Liver (tissue), 9 donors: ENCODE measurements around the gene GASK1B. TPM values are rescaled to one million over a fixed set of nuclear protein-coding genes. Genes with fewer than 3 reads are reported as not detected.

ENCODE experiments used
- DNase-seq: peaks from one replicate; pipeline ENCODE4 v3.0.0-alpha.2; 2017; ENCODE audit warnings: low spot score
- H3K27ac ChIP-seq, 2 donors: one replicate each; pipeline ENCODE4 v1.7.0; 2013; ENCODE audit warnings: inconsistent platforms in 2 of 2, low read length in 2 of 2, control low read depth in 1 of 2, low read depth in 1 of 2, mild to moderate bottlenecking in 1 of 2
- H3K27me3 ChIP-seq, 4 donors: one replicate each; pipeline versions ENCODE4 v1.6.1 to v1.7.0; 2013; ENCODE audit warnings: low read length in 3 of 4, inconsistent platforms in 1 of 4, mild to moderate bottlenecking in 1 of 4, moderate library complexity in 1 of 4; ENCODE audit not compliant: control insufficient read depth in 4 of 4, insufficient read depth in 4 of 4
- H3K36me3 ChIP-seq, 4 donors: one replicate each; pipeline versions ENCODE4 v1.6.1 to v1.7.0; 2013; ENCODE audit warnings: low read length in 3 of 4, mild to moderate bottlenecking in 3 of 4, low read depth in 1 of 4, moderate library complexity in 1 of 4; ENCODE audit not compliant: control insufficient read depth in 4 of 4, insufficient read depth in 3 of 4
- H3K4me1 ChIP-seq, 4 donors: one replicate each; pipeline versions ENCODE4 v1.6.1 to v1.7.0; 2013; ENCODE audit warnings: low read length in 3 of 4, mild to moderate bottlenecking in 3 of 4, moderate library complexity in 1 of 4; ENCODE audit not compliant: control insufficient read depth in 4 of 4, insufficient read depth in 4 of 4
- H3K4me3 ChIP-seq, 3 donors: one replicate each; pipeline versions ENCODE4 v1.6.1 to v1.7.0; 2013; ENCODE audit warnings: low read length in 3 of 3, control low read depth in 1 of 3, low read depth in 1 of 3, mild to moderate bottlenecking in 1 of 3
- H3K9ac ChIP-seq, 2 donors: one replicate each; pipeline ENCODE4 v1.7.0; 2013; ENCODE audit warnings: low read length in 2 of 2, mild to moderate bottlenecking in 2 of 2, moderate library complexity in 2 of 2, control low read depth in 1 of 2, low read depth in 1 of 2
- H3K9me3 ChIP-seq, 4 donors: one replicate each; pipeline versions ENCODE4 v1.6.1 to v1.7.0; 2013; ENCODE audit warnings: low read length in 3 of 4; ENCODE audit not compliant: control insufficient read depth in 4 of 4
- ATF3 ChIP-seq: IDR thresholded peaks from 2 replicates; pipeline ENCODE4 v1.6.1; 2016; ENCODE audit warnings: antibody characterized with exemption
- CTCF ChIP-seq: fragments of 150-350 bp; IDR thresholded peaks from 2 replicates; pipeline ENCODE4 v1.5.1; 2017; ENCODE audit warnings: improper control_type of control experiment, low read depth, low read length; ENCODE audit not compliant: missing input control
- EGR1 ChIP-seq, 2 donors: IDR thresholded peaks; 2 replicates each; pipeline ENCODE4 v1.6.1; 2016 to 2018; ENCODE audit warnings: antibody characterized with exemption in 2 of 2, low read depth in 2 of 2
- FOXA1 ChIP-seq: IDR thresholded peaks from 2 replicates; pipeline ENCODE4 v1.6.1; 2016; ENCODE audit warnings: antibody characterized with exemption
- FOXA2 ChIP-seq: IDR thresholded peaks from 2 replicates; pipeline ENCODE4 v1.6.1; 2016; ENCODE audit warnings: antibody characterized with exemption
- GABPA ChIP-seq, 2 donors: IDR thresholded peaks in 1 of 2; conservative IDR thresholded peaks in 1 of 2; 2 replicates each; pipeline ENCODE4 v1.6.1; 2016; ENCODE audit warnings: antibody characterized with exemption in 2 of 2, mild to moderate bottlenecking in 1 of 2, moderate library complexity in 1 of 2
- HNF4A ChIP-seq, 2 donors: conservative IDR thresholded peaks; 2 replicates each; pipeline ENCODE4 v1.6.1; 2016; ENCODE audit warnings: antibody characterized with exemption in 2 of 2, mild to moderate bottlenecking in 2 of 2
- HNF4G ChIP-seq: IDR thresholded peaks from 2 replicates; pipeline ENCODE4 v1.6.1; 2016; ENCODE audit warnings: antibody characterized with exemption
- JUND ChIP-seq, 2 donors: IDR thresholded peaks; 2 replicates each; pipeline ENCODE4 v1.6.1; 2016; ENCODE audit warnings: antibody characterized with exemption in 2 of 2
- MAX ChIP-seq: IDR thresholded peaks from 2 replicates; pipeline ENCODE4 v1.6.1; 2016; ENCODE audit warnings: antibody characterized with exemption
- NR2F2 ChIP-seq: IDR thresholded peaks from 2 replicates; pipeline ENCODE4 v1.6.1; 2016; ENCODE audit warnings: antibody characterized with exemption
- RAD21 ChIP-seq, 2 donors: IDR thresholded peaks; 2 replicates each; pipeline ENCODE4 v1.6.1; 2016; ENCODE audit warnings: antibody characterized with exemption in 2 of 2, mild to moderate bottlenecking in 2 of 2
- REST ChIP-seq: IDR thresholded peaks from 2 replicates; pipeline ENCODE4 v1.6.1; 2016; ENCODE audit warnings: antibody characterized with exemption, mild to moderate bottlenecking
- RXRA ChIP-seq, 2 donors: IDR thresholded peaks; 2 replicates each; pipeline ENCODE4 v1.6.1; 2017 to 2018; ENCODE audit warnings: antibody characterized with exemption in 2 of 2, mild to moderate bottlenecking in 1 of 2
- SP1 ChIP-seq: IDR thresholded peaks from 2 replicates; pipeline ENCODE4 v1.6.1; 2018; ENCODE audit warnings: antibody characterized with exemption, mild to moderate bottlenecking
- TAF1 ChIP-seq: conservative IDR thresholded peaks from 2 replicates; pipeline ENCODE4 v1.6.1; 2016; ENCODE audit warnings: antibody characterized with exemption, mild to moderate bottlenecking
- YY1 ChIP-seq: IDR thresholded peaks from 2 replicates; pipeline ENCODE4 v1.6.1; 2016; ENCODE audit warnings: antibody characterized with exemption, mild to moderate bottlenecking
- ZBTB33 ChIP-seq: IDR thresholded peaks from 2 replicates; pipeline ENCODE4 v1.6.1; 2016; ENCODE audit warnings: antibody characterized with exemption
- WGBS: extraction: QIAGEN DNeasy Blood & Tissue Kit; methylation state at CpG from one replicate; pipeline ENCODE4 v1.1.7; 2013; 5-methylcytosine and 5-hydroxymethylcytosine counted together
- polyA plus RNA-seq, 2 donors: library from polyadenylated mRNA; stranded (reverse) in 1 of 2; unstranded in 1 of 2; fragments of 200-250 nt in 1 of 2; fragments of >200 nt in 1 of 2; fragmentation: Nextera tagmentation in 1 of 2; extraction: Ambion mirVana in 1 of 2; gene quantifications; one replicate each; pipeline versions ENCODE4 v1.2.1 to v1.2.3, GENCODE V29; 2013 to 2015
- total RNA-seq, 2 donors: library from RNA; depleted of rRNA; stranded (reverse); fragments of >200 nt; gene quantifications; one replicate each; pipeline ENCODE4 v1.2.3, GENCODE V29; 2014
- donor health status: healthy.
- donor health status: healthy.
- donor health status: healthy.
- donor health status: healthy.
- donor health status: healthy.

GASK1B gene
- total and polyA plus RNA-seq, 4 donors, result 1.3 to 8.2 (median 4.4) TPM

- 62% methylated on average over 3 of the region's 3 CpGs for WGBS
- H3K27me3 ChIP-seq, result no peaks in the 10 kb centered on the region
- H3K9me3 ChIP-seq, result no peaks in the 10 kb centered on the region
- H3K4me3 ChIP-seq, result no peak overlapping the region
- no peaks in the 10 kb centered on the region for H3K36me3 ChIP-seq
- TF ChIP-seq MAX, result no peak
- TF ChIP-seq HNF4A (conservative IDR thresholded peaks at IDR 0.05), result no peak
- no peak for TF ChIP-seq EGR1 (IDR thresholded peaks at IDR 0.05; ENCODE audit: low read depth in 2 of 2)
- TF ChIP-seq ZBTB33, result no peak
- TF ChIP-seq GABPA (IDR thresholded peaks at IDR 0.05 in 1 of 2, conservative IDR thresholded peaks at IDR 0.05 in 1 of 2), result no peak
- no peak for TF ChIP-seq HNF4G
- TF ChIP-seq JUND (IDR thresholded peaks at IDR 0.05), result no peak
- no peak for TF ChIP-seq TAF1
- no peak for TF ChIP-seq RAD21 (IDR thresholded peaks at IDR 0.05)
- no peak for TF ChIP-seq FOXA2
- no peak for TF ChIP-seq YY1
- TF ChIP-seq RXRA (IDR thresholded peaks at IDR 0.05), result no peak
- H3K27ac ChIP-seq, result no peak overlapping the region
- no peak for DNase-seq
- no peak overlapping the region for H3K9ac ChIP-seq
- no peaks in the 10 kb centered on the region for H3K4me1 ChIP-seq
Measured at GRCh38 chr4:158164768-158165213, 8.0 kb downstream of the GASK1B start.

- TF ChIP-seq EGR1 (IDR thresholded peaks at IDR 0.05; ENCODE audit: low read depth in 2 of 2) (no peak), YY1 (no peak), MAX (no peak), RXRA (IDR thresholded peaks at IDR 0.05) (no peak), ATF3 (no peak), TAF1 (no peak), NR2F2 (no peak), GABPA (IDR thresholded peaks at IDR 0.05 in 1 of 2, conservative IDR thresholded peaks at IDR 0.05 in 1 of 2) (no peak), FOXA1 (no peak), SP1 (no peak), FOXA2 (no peak), REST (no peak), JUND (IDR thresholded peaks at IDR 0.05) (no peak), ZBTB33 (no peak), HNF4G (no peak), HNF4A (conservative IDR thresholded peaks at IDR 0.05) (no peak), CTCF (no peak), RAD21 (IDR thresholded peaks at IDR 0.05) (no peak)
- H3K27me3 ChIP-seq, result no peaks in the 10 kb centered on the region
- H3K27ac ChIP-seq, result no peak overlapping the region
- 46% methylated on average over 10 of the region's 10 CpGs for WGBS
- H3K9me3 ChIP-seq, result no peaks in the 10 kb centered on the region
- no peak for DNase-seq
- no peaks in the 10 kb centered on the region for H3K4me1 ChIP-seq
- H3K9ac ChIP-seq, result no peak overlapping the region
- H3K36me3 ChIP-seq, result no peaks in the 10 kb centered on the region
- H3K4me3 ChIP-seq, result no peak overlapping the region
Measured at GRCh38 chr4:158163941-158164767, 8.7 kb downstream of the GASK1B start.
